ENCODE measurements around the gene ULK2.
"Not testable (repeated sequence)": the region's sequence is repeated elsewhere in the genome, so short reads cannot be mapped to it uniquely, and the experiment has no call there.

The ULK2 gene

DNA sequence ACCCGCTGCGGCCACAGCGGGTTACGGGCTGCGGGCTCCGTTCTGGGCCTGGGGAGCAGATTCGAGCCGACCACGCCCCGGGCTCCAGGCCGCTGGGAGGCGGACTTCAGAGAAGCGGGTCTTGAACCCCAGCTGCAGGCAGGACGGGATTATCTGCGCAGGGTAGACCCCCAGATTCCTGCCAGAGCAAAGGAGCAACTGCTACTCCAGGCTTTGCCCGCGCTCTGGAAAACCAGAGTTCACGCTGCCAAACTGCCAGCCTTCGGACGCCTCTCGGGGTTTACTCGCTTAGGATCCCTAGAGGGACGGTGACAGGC lies 301 bp upstream of the ULK2 start:
- TF ChIP-seq, protein P1, sequence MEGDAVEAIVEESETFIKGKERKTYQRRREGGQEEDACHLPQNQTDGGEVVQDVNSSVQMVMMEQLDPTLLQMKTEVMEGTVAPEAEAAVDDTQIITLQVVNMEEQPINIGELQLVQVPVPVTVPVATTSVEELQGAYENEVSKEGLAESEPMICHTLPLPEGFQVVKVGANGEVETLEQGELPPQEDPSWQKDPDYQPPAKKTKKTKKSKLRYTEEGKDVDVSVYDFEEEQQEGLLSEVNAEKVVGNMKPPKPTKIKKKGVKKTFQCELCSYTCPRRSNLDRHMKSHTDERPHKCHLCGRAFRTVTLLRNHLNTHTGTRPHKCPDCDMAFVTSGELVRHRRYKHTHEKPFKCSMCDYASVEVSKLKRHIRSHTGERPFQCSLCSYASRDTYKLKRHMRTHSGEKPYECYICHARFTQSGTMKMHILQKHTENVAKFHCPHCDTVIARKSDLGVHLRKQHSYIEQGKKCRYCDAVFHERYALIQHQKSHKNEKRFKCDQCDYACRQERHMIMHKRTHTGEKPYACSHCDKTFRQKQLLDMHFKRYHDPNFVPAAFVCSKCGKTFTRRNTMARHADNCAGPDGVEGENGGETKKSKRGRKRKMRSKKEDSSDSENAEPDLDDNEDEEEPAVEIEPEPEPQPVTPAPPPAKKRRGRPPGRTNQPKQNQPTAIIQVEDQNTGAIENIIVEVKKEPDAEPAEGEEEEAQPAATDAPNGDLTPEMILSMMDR (IDR thresholded peaks at IDR 0.05; ENCODE audit: low read depth, low read length, missing control alignments): no peak
- DNase-seq (ENCODE audit: low read depth): no peak
- peak overlapping the region; percentile 67; the same call in 1 of the 2 replicates for H3K4me3 ChIP-seq (ENCODE audit: low read depth, low read length)

DNA sequence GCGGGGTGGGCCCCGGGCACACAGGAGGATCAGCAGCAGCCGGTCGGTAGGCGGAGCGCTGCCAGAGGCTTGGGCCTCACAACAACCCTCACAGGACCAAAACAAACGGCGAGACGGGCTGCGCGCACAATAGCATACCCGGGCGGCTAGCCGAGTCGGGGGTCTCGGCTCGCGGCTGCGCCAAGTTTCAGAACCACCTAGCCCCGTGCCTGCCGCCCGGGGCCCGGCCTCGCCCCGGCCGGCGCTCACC lies 732 bp downstream of the ULK2 start:
- no peak for DNase-seq (ENCODE audit: low read depth)
- peak overlapping the region; percentile 67 for H3K4me3 ChIP-seq (ENCODE audit: low read depth, low read length)
- TF ChIP-seq, protein P1 (IDR thresholded peaks at IDR 0.05; ENCODE audit: low read depth, low read length, missing control alignments): peak; percentile 25

DNA sequence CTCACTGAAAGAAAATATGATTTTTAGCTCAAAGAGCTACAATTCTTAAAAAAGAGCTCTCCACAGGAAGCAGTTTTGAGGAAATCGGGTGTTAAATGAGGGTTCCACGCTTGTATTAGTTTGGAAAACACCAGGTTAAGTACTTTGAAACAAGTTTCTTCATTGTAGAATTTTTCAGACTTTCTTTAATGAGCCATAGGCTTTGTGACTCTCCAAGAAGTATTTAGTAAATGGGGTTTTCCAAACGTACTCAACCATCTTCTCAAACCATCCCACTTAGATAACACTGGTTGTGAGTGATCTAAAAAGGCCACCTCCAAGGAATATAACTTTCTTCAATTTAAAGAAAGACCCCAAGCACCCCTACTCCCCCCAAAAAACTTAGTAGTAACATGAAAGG lies 2.7 kb downstream of the ULK2 start:
- TF ChIP-seq, protein P1 (IDR thresholded peaks at IDR 0.05; ENCODE audit: low read depth, low read length, missing control alignments): no peak
- DNase-seq (ENCODE audit: low read depth): no peak
- H3K4me3 ChIP-seq (ENCODE audit: low read depth, low read length): no peak overlapping the region

DNA sequence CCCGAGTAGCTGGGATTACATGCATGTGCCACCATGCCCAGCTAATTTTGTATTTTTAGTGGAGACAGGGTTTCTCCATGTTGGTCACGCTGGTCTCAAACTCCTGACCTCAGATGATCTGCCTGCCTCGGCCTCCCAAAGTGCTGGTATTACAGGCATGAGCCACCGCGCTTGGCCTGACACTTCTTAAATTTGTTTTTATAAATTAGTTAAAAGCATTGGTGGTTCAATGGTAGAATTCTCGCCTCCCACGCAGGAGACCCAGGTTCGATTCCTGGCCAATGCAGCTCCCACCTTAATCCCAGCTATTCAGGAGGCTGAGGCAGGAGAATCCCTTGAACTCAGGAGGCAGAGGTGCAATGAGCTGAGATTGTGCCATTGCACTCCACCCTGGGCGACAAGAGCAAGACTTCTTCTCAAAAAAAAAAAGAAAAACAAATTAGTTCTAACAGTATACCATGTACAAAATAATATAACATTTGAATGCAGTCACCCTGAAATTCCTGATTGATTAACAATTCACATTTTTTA lies 7.0 kb downstream of the ULK2 start:
- not testable (repeated sequence) for DNase-seq (ENCODE audit: low read depth)

DNA sequence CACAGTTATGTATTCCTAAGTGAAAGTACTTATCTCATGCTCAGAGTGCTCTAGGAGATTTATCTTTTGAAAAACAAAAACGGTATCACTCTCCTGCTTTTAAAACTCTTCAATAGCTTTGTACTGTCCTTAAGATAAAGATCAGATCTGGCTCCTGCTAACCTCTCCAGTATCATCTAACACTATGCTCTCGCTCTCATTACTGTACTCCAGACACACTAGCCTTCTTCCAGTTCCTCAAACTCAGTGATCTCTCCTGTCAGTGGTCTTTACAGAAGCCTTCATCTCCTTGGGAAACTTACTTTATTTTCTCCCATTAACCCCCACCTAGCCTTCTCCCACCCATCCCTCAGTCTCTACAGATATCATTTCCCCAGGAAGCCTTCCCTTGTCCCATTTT lies 10.1 kb downstream of the ULK2 start:
- no peak overlapping the region for H3K4me3 ChIP-seq (ENCODE audit: low read depth, low read length)
- TF ChIP-seq, protein P1 (IDR thresholded peaks at IDR 0.05; ENCODE audit: low read depth, low read length, missing control alignments): no peak
- no peak for DNase-seq (ENCODE audit: low read depth)

More for the DNA sequence above, 7.0 kb downstream of the ULK2 start:
- H3K4me3 ChIP-seq (ENCODE audit: low read depth, low read length): not testable (repeated sequence)

DNA sequence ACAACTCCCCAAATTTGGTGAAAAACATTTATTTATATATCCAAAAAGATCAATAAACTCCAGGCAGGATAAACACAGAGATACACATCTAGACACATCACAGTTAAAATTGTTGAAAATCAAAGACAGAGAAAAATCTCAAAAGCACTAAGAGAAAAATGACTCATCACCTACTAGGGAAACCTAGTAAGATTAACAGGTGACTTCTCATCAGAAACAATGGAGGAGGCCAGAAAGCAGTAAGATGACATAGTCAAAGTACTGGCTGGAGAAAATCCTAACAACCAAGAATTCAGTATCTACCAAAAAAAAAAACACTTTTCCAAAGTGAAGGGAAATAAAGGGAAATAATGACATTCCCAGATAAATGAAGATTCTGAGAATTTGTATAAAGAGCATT lies 33.8 kb downstream of the ULK2 start:
- no peak for DNase-seq (ENCODE audit: low read depth)
- TF ChIP-seq, protein P1 (IDR thresholded peaks at IDR 0.05; ENCODE audit: low read depth, low read length, missing control alignments): no peak
- H3K4me3 ChIP-seq (ENCODE audit: low read depth, low read length): no peak overlapping the region

DNA sequence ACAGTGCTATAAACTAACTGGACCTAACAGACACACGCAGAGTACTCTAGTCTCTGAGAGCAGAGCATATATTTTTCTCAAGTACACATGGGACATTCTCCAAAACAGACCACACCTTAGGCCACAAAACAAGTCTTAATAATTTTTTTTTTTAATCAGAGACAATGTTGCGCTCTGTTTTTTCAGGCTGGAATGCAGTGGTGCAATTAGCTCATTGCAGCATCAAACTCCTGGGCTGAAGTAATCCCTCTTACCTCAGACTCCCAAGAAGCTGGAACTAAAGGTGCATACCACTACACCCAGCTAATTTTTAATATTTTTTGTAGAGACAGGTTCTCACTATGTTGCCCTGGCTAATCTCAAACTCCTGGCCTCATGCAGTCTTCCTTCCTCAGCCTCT lies 37.7 kb downstream of the ULK2 start:
- TF ChIP-seq, protein P1 (IDR thresholded peaks at IDR 0.05; ENCODE audit: low read depth, low read length, missing control alignments): no peak
- no peak for DNase-seq (ENCODE audit: low read depth)

DNA sequence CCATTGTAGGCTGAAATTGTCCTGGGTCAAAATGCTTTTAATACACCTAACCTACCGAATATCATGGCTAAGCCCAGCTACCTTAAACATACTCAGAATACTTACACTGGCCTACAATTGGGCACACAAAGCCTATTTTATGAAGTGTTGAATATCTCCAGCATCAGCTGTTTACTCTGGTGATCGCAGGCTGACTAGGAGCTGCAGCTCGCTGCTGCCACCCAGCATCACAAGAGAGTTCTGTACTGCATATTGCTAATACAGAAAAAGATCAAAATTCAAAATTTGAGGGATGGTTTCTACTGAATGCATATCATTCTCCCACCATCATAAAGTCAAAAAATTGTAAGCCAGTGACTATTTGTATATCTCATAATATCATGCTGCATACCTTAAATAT lies 55.3 kb downstream of the ULK2 start:
- H3K4me3 ChIP-seq (ENCODE audit: low read depth, low read length): no peak overlapping the region
- TF ChIP-seq, protein P1 (IDR thresholded peaks at IDR 0.05; ENCODE audit: low read depth, low read length, missing control alignments): peak; percentile 30
- no peak for DNase-seq (ENCODE audit: low read depth)

More for the DNA sequence above, 37.7 kb downstream of the ULK2 start:
- no peak overlapping the region for H3K4me3 ChIP-seq (ENCODE audit: low read depth, low read length)

All from GM12864 (cell line).